HG02884 (cell line): ENCODE measurements around the gene ZMIZ1.

ENCODE experiments used
- ATAC-seq: cut with Tn5 transposase; IDR thresholded peaks from one replicate; pipeline ENCODE4 v1.9.1; 2021; ENCODE audit warnings: mild to moderate bottlenecking, moderate library complexity; ENCODE audit not compliant: unreplicated experiment

The ZMIZ1 gene

DNA sequence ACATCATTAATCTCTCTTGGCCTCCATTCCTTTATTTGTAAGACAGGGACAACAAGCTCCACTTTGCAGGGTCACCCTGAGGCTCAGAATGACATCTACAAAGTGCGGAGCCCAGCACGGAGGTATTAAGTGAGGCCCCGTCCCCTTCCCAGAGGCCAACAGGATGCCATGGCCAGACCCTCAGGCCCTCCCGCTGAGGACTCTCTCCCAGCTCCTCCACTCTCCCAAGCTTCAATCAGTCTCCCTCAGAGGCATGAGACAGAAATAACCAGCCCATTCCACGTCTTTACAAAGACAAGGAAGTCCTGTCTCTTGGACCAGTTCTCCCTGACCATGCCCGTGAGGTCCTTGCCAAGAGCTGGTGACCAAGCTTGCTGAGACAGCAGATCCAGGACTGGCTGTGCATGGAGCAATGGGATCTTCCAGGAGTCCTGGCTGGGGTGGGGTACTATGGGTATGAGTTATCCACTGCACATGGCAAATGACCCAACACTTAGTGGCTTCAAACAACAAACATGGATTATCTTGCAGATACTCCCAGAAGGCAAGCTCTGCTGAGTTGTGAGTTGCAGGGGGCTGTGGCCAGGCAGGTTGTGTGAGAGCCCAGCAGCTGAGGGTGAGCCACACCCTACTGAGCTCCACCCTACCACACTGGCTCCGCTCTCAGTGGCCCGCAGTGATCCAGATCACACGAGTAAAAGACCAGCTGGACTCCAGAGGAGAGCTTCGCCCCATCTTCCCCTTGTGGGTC, 274.2 kb downstream of the ZMIZ1 start:
- no peak for ATAC-seq

- ATAC-seq = no peak
These were observed 275.9 kb downstream of the ZMIZ1 start for GRCh38 chr10:79344502-79345195.

- no peak for ATAC-seq
These were observed 276.7 kb downstream of the ZMIZ1 start for GRCh38 chr10:79345241-79346011.

GRCh38 chr10:79346012-79346340, 277.2 kb downstream of the ZMIZ1 start:
- no peak for ATAC-seq

DNA sequence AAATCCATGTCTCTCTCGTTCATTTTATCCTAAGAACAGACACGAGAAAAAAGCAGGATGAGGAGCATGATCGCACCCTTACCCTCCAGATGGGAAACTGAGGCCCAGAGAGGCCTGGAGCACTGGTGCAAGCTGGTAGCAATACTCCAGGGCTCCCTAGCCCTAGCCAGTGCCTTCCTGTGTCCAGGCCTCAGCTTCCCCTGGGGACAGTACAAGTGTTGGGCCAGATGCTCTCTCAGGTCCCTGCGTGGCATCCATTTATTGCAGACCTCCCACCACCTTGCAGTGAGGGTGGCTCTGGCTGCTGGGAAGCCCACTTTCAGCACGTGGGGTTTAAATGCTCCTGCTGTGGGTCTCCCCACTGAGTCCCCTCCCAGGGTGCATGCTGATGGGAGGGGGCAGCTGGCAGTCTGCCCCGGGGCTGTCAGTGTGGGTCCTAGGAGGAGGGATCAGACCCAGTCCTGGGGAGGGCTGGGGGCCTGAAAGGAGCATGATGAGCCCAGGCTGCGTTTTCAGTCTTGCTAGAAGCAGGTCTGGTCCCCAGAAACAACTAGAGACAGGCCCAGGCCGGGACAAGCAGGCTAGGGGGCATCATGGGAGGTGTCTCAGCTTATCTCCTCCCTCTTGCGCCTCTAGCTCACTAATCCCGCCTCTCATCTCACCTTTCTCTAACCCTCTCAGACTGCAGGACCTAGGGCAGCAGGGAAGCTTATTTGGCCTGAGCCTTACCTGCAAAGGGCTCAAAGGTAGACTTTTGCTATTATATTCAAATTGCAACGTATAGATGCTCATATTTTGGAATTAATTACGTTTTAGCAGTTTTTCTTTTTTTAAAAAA, 277.8 kb downstream of the ZMIZ1 start:
- no peak for ATAC-seq

DNA sequence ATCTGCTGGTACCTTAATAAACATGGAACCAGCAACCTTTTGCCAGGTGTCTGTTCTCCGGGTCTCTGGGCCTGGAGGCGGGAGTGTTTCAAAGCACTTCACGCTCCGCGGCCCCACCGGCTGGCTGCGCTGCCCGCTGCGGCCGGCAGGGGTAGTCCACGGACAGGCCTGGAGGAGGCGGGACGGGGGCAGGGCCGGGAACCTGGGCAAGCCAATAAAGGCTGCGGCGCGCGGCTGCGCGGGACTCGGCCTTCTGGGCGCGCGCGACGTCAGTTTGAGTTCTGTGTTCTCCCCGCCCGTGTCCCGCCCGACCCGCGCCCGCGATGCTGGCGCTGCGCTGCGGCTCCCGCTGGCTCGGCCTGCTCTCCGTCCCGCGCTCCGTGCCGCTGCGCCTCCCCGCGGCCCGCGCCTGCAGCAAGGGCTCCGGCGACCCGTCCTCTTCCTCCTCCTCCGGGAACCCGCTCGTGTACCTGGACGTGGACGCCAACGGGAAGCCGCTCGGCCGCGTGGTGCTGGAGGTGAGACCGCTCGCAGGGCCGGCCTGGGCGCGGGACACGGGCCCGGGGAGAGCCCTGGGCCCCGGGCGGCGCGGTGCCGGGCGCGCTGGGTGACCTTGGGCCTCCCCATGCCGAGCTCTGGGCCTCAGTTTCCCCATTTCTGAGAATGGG, 278.6 kb downstream of the ZMIZ1 start, which contains the start of gene PPIF:
TSS of gene PPIF (plus strand) at position 244 of the 668 bp plus-strand sequence. CDS start at position 324, 80 bp downstream.
- peak; percentile 82 for ATAC-seq

DNA sequence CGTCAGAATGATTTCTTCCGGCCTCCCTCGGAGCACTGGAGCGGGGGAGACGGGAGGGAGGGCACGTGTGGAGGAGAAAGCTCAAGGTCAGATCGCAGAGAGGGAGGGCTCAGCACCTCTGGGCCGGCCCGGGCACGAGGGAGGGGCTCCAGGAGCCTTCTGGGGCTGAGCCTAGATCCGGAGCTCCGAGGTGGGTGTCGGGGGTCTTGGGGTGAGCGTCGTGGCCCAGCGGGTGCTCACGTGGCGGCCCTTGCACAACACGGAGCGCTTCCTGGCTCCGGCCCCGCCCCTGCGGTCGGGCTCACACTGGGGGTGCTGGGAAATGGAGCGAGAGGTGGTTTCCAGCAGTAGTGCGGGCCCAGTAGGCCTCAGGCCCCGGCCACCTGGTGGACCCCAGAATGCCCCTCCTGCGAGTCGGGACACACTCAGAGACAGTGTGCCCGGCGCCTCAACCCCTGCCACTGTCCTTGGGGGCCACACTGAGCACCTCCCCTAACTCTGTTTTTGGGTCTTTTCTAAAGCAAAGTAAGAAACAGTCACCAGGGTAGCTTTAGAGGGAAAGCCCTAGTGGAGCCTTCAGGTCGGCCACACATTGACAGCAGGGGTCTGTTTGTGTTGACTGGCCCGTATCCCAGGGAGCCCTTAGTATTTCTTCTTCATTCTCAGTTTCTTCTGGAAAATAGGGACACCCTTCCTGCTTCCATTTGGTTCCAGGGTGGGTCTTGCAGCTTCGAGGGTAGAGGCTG, 279.3 kb downstream of the ZMIZ1 start:
- ATAC-seq = peak; percentile 68

DNA sequence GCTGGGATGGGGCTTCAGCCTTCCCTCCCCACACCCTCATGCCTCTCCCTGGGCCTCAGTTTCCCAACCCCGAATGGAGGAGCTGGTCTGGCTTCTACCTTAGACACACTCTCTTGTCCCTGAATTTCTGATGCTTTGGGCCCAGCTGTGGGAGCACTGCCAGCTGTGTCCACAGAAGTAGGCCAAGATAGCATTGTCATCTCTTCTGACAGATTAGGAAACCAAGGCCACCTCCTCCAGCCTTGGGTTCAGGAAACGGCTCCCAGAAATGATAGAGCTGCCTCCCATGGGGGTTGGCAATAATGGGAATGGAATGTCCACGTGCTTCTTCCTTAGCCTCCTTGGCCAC, 279.8 kb downstream of the ZMIZ1 start:
- ATAC-seq = no peak

DNA sequence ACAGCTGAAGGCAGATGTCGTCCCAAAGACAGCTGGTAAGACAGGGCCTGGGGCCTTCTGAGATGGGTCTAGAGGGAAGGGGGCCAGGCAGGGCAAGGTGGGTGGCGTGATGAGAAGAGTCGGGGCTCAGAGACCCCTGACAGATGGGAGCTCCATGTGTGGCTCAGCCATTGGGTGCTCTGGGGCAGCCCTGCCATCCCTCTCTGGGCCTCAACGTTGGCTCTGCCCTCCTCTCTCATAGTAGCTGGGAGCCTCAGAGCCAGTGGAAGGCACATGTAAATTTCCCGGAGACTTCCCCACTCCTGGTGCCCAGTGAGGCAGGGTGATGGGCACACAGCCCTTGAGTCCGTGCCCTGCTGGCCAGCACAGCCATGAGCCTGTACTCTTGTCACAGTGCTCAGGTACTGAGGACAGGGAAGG, 280.3 kb downstream of the ZMIZ1 start:
- ATAC-seq = no peak

- ATAC-seq = no peak
These were observed 281.1 kb downstream of the ZMIZ1 start for GRCh38 chr10:79349766-79350406.

GRCh38 chr10:79350407-79351154, 281.8 kb downstream of the ZMIZ1 start:
- no peak for ATAC-seq

DNA sequence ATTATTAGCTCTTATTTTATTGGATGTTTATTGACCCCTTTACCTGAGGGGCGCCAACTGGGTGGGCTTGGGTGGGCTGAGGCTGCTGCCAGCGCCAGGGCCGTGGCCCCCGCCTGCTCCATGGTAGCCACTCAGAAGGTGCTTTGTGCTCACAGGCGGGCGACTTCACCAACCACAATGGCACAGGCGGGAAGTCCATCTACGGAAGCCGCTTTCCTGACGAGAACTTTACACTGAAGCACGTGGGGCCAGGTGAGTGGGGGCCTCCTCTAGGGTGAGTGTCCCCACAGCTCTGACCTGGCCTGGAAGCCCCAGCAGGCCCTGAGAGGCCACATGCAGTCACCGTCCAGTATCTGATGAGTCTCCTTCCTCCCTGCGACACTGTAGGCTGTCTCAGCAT, 282.6 kb downstream of the ZMIZ1 start:
- ATAC-seq = no peak

DNA sequence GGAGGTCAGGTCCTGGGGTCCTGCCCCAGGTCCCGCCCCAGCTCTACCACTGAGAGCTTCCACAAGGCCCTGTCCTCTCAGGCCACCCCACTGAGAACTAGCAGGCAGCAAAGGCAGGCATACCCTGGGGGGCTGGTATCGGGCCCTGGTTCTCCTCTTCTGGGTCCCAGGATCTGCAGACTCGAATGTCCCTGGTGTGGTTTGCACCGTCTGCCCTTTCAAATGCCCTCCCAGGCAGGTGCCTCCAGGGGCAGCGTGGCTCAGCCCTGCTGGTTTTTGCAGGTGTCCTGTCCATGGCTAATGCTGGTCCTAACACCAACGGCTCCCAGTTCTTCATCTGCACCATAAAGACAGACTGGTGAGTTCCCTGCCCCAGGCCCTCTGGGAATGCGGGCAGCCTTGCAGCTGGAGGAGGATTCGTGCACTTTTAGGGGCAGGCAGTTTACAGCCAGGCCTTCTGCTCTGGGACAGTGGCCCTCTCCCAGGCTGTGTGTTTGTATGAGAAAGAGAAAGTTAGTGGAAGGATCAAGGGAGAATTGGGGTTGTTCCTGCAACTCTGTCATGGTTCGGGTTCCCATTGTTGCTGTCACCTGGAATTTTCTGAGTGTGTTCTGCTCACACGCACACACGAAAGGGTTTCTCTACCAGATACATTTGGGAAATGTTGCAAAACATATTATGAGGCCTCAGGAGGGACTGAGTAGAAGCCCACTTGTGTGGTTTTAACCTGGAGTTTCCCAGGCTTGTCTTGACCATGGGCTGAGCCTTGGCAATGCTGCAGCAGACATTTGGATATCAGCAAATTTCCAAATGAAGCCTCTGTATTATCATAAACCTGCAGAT, 283.5 kb downstream of the ZMIZ1 start:
- no peak for ATAC-seq

GRCh38 chr10:79353000-79353406, 284.2 kb downstream of the ZMIZ1 start:
- ATAC-seq = no peak

GRCh38 chr10:79353726-79354125, 285.0 kb downstream of the ZMIZ1 start:
- ATAC-seq = no peak

- ATAC-seq = no peak
These were observed 285.4 kb downstream of the ZMIZ1 start for GRCh38 chr10:79354141-79354540.

DNA sequence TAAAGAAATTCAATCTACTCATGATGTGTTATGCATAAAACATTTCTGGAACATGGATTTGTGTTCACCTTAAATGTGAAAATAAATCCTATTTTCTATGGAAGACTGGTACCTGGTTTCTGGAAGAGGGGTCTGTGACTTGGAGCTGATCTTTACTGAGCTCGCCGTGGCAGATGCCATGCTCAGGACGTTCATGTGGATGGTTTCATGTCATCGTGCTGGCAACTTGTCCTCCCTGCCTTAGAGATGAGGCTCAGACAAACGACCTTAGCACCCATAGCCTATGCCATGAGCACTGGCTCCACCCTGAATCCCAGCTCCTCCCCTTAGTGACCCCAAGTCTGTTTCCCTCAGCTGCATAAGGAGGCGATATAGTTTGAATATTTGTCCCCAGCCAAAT, 285.8 kb downstream of the ZMIZ1 start:
- no peak for ATAC-seq
